GM12891 (cell line): ENCODE measurements around the gene EMC8.

Experiments used
- PAX5 ChIP-seq: IDR thresholded peaks from 2 replicates; pipeline ENCODE4 v1.6.1; 2011; ENCODE audit warnings: low read length, moderate library complexity, mild to moderate bottlenecking; ENCODE audit not compliant: insufficient read depth, severe bottlenecking
- POLR2A ChIP-seq: IDR thresholded peaks from 2 replicates; pipeline ENCODE4 v1.6.1; 2011; ENCODE audit warnings: low read depth, low read length, control low read depth
- POLR2AphosphoS5 ChIP-seq: IDR thresholded peaks from 2 replicates; pipeline ENCODE4 v1.6.1; 2011; ENCODE audit warnings: low read depth, low read length, control low read depth
- SPI1 ChIP-seq: IDR thresholded peaks from 2 replicates; pipeline ENCODE4 v1.6.1; 2011; ENCODE audit warnings: low read depth, low read length, control low read depth
- TAF1 ChIP-seq: IDR thresholded peaks from 2 replicates; pipeline ENCODE4 v1.6.1; 2011; ENCODE audit warnings: low read depth, low read length, control low read depth

DNA sequence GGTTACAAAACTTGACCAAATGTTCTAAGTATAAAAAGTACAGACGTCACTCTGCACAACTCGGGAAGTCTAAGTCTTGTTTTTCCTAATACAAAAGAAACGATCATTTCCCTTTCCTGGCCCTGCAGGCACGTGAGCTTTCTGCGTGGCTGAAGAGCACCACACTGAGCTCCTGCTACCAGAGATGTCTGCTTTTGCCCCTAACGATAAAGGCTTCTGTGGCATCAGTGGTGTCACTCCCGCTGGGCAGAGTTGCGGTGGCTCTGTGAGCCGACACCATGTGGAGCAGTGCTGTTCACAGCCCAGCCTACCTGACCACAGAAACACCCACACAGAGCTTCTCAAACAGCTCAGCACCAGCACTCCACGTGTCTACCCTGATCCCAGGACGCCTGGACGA is 20.5 kb downstream of the EMC8 start:
- TF ChIP-seq POLR2A (no peak), PAX5 (no peak), POLR2AphosphoS5 (no peak), TAF1 (no peak), SPI1 (no peak)
